HG02981 (cell line): ENCODE results near the gene RCE1.
"Not testable (repeated sequence)": the region's sequence is repeated elsewhere in the genome, so short reads cannot be mapped to it uniquely, and the experiment has no call there.

Source experiments
- ATAC-seq: cut with Tn5 transposase; IDR thresholded peaks from one replicate; pipeline ENCODE4 v1.9.1; 2021; ENCODE audit warnings: mild to moderate bottlenecking, moderate library complexity; ENCODE audit not compliant: unreplicated experiment

Gene RCE1

DNA sequence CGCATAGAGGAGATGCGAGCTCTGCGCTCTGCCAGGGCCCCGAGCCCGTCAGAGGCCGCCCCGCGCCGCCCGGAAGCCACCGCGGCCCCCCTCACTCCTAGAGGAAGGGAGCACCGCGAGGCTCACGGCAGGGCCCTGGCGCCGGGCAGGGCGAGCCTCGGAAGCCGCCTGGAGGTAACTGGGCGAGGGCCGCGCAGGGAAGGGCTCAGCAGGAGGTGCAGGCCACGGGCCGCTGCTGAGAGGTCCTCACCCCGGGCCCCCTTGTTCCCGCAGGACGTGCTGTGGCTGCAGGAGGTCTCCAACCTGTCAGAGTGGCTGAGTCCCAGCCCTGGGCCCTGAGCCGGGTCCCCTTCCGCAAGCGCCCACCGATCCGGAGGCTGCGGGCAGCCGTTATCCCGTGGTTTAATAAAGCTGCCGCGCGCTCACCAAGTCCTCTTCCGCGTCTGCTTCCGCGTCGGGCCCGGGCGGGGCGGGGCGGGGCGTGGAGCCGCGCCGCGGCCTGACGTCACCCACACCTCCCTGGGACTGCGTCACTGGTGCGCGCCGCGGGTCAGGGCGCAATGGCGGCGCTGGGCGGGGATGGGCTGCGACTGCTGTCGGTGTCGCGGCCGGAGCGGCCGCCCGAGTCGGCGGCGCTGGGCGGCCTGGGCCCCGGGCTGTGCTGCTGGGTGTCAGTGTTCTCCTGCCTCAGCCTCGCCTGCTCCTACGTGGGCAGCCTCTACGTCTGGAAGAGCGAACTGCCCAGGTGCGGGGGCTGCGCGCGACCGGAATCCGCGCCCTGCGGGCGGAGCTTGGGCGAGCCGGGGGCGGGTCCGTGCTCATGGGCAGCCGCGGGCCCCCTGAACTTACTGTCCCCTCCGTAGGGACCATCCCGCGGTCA is at the start of gene RCE1:
Gene RCE1 (plus strand): TSS at position 546 of the 880 bp plus-strand sequence. CDS start 15 bp downstream, at position 561.
- ATAC-seq: peak; percentile 62

DNA sequence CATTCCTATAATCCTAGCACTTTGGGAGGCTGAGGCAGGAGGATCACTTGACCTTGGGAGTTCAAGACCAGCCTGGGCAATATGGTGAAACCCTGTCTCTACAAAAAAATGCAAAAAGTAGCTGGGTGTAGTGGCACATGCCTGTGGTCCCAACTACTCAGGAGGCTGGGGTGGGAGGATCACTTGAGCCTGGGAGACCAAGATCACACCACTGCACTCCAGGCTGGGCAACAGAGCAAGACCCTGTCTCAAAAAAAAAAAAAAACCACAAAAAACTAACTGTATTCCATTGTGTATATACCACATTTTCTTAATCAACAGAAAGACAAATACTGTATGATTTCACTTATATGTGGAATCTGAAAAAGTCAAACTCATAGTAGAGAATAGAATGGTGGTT is 43.4 kb upstream of the RCE1 start:
- not testable (repeated sequence) for ATAC-seq

DNA sequence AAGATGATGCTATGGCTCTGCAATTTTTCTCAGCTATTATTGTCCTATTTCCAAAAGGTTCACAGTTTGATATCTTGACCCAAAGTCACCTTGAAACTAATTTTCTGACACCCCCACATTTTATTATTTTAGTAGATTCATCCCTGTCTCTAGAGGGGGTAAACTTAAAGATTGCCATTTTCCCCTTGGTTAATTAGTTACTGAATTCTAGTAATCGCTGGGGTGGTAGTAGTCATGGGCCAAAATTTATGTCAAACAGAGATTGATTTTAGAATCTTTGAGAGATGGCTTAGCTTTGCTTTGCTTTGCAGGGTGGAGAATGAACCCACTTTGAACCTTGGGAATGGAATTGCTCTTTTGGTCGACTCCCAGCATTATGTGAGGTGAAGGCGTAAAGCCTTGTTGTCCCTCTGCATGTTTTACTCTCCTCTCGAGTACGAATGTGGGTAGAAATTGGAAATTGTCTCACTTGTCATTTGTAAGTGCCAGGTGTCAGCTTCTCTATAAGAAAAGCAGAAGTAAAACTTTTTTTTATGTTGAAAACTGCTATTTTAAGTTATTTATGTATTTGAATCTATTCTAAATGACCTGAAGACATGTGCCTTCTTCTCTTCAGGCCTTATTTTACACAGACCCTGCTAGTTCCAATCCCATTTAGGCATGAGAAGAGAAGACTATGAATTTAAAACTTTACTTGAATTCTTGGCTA is 42.4 kb upstream of the RCE1 start:
- ATAC-seq: no peak

- ATAC-seq: no peak
These were observed 33.6 kb upstream of the RCE1 start for GRCh38 chr11:66809592-66809991.

- no peak for ATAC-seq
These were observed 32.6 kb upstream of the RCE1 start for GRCh38 chr11:66810576-66811185.

DNA sequence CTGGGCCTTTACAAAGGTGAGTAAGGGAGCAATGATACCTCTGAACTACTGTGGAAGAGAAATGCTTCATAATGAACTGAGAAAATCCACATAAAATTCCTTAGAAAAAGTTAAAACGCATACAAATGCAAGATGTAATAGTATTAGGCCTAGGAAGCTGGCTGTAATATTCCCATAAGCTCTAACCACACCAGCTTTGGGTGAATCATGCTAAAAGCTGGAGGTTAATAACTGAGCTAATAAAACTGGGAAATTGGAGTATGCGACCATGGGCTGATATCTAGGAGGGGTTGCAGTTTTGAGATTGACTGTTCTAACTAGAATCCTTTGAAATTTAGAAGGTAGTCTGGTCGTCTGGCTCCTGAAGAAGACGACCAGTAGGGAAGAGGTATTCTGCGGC is 28.6 kb upstream of the RCE1 start:
- no peak for ATAC-seq

DNA sequence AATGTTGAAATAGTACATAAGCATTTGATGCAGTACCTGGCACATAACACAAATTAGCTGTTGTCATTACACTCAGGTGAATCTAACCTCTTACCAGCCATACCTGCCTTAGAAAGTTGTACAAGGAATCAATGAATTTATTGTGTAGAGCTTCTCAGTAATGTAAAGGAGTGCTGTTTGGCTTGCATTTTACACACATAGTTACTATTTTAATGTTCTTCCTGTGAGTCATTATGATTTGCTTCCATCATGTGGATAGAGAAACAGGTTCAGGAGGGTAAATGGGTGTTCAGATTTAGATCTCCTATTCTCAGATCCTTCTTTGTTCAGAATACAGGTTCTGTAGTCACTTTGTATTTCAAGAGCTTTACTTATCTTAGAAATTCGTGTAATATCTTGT is 27.6 kb upstream of the RCE1 start:
- ATAC-seq: no peak

GRCh38 chr11:66818231-66818955 is 24.8 kb upstream of the RCE1 start:
- ATAC-seq: no peak

- ATAC-seq: no peak
These were observed 22.9 kb upstream of the RCE1 start for GRCh38 chr11:66820381-66820780.

- no peak for ATAC-seq
These were observed 22.3 kb upstream of the RCE1 start for GRCh38 chr11:66820901-66821300.

GRCh38 chr11:66823700-66824099 is 19.5 kb upstream of the RCE1 start:
- ATAC-seq: no peak

DNA sequence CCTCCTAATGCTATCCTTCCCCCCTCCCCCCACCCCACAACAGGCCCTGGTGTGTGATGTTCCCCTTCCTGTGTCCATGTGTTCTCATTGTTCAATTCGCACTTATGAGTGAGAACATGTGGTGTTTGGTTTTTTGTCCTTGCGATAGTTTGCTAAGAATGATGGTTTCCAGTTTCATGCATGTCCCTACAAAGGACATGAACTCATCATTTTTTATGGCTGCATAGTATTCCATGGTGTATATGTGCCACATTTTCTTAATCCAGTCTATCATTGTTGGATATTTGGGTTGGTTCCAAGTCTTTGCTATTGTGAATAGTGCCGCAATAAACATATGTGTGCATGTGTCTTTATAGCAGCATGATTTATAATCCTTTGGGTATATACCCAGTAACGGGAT is 18.7 kb upstream of the RCE1 start:
- not testable (repeated sequence) for ATAC-seq

DNA sequence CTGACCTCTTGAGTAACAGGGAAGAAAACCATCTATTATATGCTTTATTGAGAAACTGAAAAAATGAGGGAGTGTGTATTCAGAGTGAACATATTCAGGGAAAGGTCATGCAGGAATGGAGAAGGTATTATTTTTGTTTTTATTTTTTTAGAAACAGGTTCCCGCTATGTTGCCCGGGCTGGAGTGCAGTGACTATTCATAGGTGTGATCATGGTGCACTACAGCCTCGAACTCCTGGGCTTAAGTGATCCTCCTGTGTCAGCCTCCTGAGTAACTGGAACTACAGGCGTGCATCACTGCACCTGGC is 8.7 kb upstream of the RCE1 start:
- no peak for ATAC-seq

DNA sequence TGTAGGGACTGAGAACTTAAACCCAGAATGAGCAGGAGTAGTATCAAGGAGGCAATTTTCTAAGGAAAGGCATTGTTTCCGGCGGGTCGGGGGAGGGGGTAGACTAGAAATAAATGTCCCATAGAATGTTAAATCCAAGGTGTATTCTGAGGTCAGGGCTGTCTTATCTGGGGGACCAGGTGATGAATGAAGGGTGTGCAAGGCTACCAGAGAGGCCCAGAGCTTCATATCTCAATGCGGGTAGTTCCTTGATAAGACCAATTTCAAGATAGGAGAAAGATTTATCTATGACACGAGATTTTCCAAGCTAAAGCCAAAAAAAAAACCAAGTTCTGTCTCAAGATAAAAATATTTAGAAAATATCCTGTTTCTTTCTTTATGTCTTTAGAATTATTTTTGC is 8.3 kb upstream of the RCE1 start:
- no peak for ATAC-seq

- ATAC-seq: no peak
These were observed 7.4 kb upstream of the RCE1 start for GRCh38 chr11:66835768-66836405.

DNA sequence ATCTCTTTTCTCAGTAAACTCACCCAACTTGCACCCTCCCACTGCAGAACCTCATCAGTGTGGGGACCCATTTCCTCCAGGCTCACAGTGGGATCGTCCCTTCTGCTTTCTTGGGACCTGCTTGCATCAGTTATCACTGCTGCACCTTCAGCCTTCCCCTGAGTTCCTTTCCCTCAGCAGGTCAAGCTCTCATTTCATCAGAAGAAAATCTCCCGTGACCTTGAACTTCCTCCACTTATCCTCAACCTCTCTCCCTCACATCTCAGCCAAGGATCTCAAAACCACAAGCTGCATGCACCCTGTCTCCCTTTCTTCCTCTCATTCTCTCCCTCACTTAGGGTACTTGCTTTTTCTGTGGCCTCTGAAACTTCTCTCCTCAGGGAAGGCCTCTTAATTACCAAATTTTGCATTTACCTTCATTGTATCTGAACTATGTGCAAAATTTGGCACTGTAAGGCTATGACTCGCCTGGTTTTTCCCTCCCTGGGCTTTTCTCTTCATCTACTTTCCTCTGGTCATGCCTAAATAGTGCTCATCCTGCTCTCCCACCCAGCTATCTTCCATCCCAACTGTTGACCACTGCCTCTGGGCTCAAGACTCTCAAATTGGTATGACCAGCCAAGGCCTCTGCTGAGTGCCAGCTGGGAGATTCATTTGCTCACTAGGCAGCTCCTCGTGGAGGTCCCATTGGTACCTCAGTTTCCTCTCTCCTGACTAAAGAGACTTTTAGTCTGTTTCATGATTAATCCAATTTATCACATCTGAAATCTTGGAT is 2.7 kb upstream of the RCE1 start:
- ATAC-seq: no peak

DNA sequence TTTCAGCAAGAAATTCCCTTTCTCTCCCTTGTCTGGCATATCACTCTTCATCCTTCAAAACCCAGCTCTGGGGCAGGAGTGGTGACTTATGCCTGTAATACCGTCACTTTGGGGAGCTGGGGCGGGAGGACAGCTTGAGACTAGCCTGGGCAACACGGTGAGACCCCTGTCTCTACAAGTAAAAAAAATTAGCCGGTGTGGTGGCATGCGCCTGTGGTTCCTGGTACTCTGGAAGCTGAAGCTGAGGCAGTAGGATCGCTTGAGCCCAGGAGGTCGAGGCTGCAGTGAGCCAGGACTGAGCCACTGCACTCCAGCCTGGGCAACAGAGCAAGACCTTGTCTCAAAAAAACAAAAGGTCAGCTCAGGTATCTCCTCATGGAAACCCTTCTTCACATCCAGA is 1.4 kb upstream of the RCE1 start:
- no peak for ATAC-seq

- ATAC-seq: no peak
These were observed 743 bp upstream of the RCE1 start for GRCh38 chr11:66842501-66842895.

DNA sequence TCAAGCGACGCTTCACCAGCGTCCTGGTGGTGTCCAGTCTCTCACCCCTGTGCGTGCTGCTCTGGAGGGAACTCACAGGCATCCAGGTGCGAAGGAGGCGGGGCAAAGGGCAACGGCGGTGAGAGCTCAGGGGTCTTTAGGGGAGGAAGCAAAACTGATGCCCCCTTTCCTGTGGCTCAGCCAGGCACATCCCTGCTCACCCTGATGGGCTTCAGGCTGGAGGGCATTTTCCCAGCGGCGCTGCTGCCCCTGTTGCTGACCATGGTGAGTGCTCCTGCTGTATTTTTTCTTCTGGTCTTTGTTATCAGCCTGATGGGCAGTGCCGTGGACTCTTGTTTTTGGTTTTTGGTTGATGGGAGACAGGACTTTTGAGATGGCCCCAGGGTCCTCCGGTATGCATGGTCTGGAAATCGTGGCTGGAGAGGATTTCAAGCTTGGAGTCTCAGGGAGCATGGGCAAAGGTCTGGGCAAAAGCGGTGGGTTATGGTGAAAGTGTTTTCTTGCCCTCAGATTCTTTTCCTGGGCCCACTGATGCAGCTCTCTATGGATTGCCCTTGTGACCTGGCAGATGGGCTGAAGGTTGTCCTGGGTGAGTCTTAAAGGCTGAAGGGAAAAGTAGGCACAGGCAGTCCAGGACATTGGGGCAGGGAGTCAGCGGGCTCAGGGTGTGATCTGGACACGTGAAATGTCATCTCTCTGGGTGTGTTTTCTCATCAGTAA is 695 bp downstream of the RCE1 start:
- ATAC-seq: no peak
